ENCODE data around the gene CCNF.

- TF ChIP-seq CTCF (IDR thresholded peaks at IDR 0.05) (no peak), POLR2AphosphoS5 (IDR thresholded peaks at IDR 0.05; ENCODE audit: low read depth, low read length) (no peak; the same call in 1 of the 2 replicates)
Observed at GRCh38 chr16:2459647-2460390, 30.6 kb downstream of the CCNF start, which contains the start of gene TEDC2.

All from Panc1 (cell line).